ENCODE results near the gene TNFAIP8.

GRCh38 chr5:119357808-119358529 is 2.1 kb downstream of the TNFAIP8 start:
- no peak for TF ChIP-seq POLR2A (IDR thresholded peaks at IDR 0.05; ENCODE audit: low read depth, low read length)
- TF ChIP-seq NFIC (IDR thresholded peaks at IDR 0.05; ENCODE audit: low read depth, low read length) = no peak
- TF ChIP-seq, protein P1, sequence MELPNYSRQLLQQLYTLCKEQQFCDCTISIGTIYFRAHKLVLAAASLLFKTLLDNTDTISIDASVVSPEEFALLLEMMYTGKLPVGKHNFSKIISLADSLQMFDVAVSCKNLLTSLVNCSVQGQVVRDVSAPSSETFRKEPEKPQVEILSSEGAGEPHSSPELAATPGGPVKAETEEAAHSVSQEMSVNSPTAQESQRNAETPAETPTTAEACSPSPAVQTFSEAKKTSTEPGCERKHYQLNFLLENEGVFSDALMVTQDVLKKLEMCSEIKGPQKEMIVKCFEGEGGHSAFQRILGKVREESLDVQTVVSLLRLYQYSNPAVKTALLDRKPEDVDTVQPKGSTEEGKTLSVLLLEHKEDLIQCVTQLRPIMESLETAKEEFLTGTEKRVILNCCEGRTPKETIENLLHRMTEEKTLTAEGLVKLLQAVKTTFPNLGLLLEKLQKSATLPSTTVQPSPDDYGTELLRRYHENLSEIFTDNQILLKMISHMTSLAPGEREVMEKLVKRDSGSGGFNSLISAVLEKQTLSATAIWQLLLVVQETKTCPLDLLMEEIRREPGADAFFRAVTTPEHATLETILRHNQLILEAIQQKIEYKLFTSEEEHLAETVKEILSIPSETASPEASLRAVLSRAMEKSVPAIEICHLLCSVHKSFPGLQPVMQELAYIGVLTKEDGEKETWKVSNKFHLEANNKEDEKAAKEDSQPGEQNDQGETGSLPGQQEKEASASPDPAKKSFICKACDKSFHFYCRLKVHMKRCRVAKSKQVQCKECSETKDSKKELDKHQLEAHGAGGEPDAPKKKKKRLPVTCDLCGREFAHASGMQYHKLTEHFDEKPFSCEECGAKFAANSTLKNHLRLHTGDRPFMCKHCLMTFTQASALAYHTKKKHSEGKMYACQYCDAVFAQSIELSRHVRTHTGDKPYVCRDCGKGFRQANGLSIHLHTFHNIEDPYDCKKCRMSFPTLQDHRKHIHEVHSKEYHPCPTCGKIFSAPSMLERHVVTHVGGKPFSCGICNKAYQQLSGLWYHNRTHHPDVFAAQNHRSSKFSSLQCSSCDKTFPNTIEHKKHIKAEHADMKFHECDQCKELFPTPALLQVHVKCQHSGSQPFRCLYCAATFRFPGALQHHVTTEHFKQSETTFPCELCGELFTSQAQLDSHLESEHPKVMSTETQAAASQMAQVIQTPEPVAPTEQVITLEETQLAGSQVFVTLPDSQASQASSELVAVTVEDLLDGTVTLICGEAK (IDR thresholded peaks at IDR 0.05; ENCODE audit: borderline replicate concordance) = no peak
- TF ChIP-seq BRCA1 (IDR thresholded peaks at IDR 0.05; ENCODE audit: low read depth, low read length) = no peak
- no peak for TF ChIP-seq ESRRA (IDR thresholded peaks at IDR 0.05; ENCODE audit: low read length)
- no peak for TF ChIP-seq YY1 (IDR thresholded peaks at IDR 0.05; ENCODE audit: low read depth, low read length)

Measured in GM12878 (cell line).